Erythroblast (primary cell): ENCODE results near the gene SHF.
A peak's percentile ranks its signal among the peaks of the same experiment; 100 is the strongest.
"Not testable (repeated sequence)": the region's sequence is repeated elsewhere in the genome, so short reads cannot be mapped to it uniquely, and the experiment has no call there.

Source experiments
- DNase-seq, 2 experiments: peaks; one replicate each; lab custom pipeline; 2025; lab: John Stamatoyannopoulos, UW
- GATA1 ChIP-seq: IDR thresholded peaks from 2 replicates; pipeline ENCODE4 v1.6.1; 2011; ENCODE audit warnings: low read depth, mild to moderate bottlenecking, control low read depth, low read length, moderate library complexity
- POLR2A ChIP-seq: IDR thresholded peaks from 2 replicates; pipeline ENCODE4 v1.6.1; 2011; ENCODE audit warnings: mild to moderate bottlenecking, low read length

SHF gene

GRCh38 chr15:45140557-45141250 is 47.1 kb downstream of the SHF start:
- TF ChIP-seq POLR2A (no peak), GATA1 (no peak)
- no peak for DNase-seq

- no peak for TF ChIP-seq POLR2A
- TF ChIP-seq GATA1, result no peak
- no peak for DNase-seq
Measured at GRCh38 chr15:45139770-45140169, 48.0 kb downstream of the SHF start.

GRCh38 chr15:45138814-45139765 is 48.7 kb downstream of the SHF start:
- DNase-seq, result no peak

GRCh38 chr15:45137703-45138102 is 50.1 kb downstream of the SHF start:
- TF ChIP-seq POLR2A, result no peak
- no peak for TF ChIP-seq GATA1
- DNase-seq, result no peak

More at GRCh38 chr15:45138814-45139765, 48.7 kb downstream of the SHF start:
- TF ChIP-seq GATA1, result no peak
- no peak for TF ChIP-seq POLR2A

DNA sequence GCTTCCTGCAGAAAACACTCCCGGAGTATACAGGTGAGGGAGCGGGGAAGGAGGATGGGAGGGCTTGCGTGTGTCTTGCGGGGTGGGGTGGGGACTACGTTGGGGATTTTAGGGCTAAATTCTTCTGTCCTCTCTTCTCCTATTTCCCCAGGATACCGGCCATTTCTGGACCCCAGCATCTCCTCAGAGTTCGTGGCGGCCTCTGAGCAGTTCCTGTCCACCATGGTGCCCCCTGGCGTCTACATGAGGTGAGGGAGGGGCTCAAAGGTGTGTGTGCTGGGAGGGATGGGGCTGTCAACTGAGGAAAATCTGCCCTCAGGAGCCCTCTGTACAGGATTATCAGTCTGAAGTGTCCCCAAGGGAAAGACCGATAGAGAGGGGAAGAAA is 51.4 kb downstream of the SHF start:
- no peak for TF ChIP-seq POLR2A
- no peak for TF ChIP-seq GATA1
- no peak for DNase-seq

- DNase-seq, result not testable (repeated sequence)
Measured at GRCh38 chr15:45135705-45136377, 51.9 kb downstream of the SHF start.

DNA sequence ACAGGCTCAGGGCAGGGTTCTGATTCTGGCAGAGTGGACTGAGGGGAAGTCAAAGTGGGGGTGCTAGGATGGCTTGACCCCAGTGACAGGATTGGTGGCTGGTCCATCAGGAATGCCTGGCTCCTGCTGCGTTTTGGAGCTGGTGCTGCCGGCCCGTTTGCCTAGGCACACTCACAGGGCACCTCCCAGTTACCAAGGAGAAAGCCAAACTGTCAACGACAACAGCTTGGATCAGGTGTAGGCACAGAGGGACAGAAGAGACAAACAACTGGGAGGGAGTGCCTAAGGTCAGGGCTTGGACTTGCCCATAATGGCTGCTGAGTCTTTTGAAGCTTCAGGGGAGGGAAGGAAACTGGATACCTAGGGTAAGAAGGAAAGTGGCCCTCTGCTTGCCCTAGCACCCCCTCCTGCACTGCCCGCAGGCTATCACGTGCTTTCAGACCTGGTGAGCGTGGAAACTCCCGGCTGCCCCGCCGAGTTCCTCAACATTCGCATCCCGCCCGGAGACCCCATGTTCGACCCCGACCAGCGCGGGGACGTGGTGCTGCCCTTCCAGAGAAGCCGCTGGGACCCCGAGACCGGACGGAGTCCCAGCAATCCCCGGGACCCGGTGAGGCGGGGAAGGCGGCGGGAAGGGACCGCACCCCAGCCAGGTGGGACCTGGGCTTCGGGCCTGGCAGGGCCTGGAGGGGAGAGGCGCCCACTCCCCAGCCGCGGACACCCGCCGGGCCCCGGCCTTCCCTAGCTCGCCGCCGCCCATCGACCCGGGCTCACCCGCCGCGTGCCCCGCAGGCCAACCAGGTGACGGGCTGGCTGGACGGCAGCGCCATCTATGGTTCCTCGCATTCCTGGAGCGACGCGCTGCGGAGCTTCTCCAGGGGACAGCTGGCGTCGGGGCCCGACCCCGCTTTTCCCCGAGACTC is 52.8 kb downstream of the SHF start:
- DNase-seq, result peak in 1 of 2 experiments; percentile 12
- no peak for TF ChIP-seq POLR2A
- no peak for TF ChIP-seq GATA1

DNA sequence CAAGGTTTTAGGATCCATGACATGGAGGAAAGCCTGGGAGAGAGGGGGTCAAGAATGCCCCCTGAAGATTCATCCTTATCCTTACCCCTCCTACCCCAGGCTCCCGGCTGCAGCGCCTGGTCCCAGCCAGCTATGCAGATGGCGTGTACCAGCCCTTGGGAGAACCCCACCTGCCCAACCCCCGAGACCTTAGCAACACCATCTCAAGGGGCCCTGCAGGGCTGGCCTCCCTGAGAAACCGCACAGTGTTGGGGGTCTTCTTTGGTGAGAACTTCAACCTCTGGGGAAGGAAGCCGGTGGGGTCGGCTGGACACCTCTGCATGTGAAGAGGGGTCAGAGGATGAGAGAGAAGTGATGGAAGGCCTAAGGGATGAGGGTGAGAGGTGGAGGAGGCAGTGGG is 53.7 kb downstream of the SHF start:
- DNase-seq, result no peak
- TF ChIP-seq POLR2A, result no peak
- no peak for TF ChIP-seq GATA1

GRCh38 chr15:45133561-45133920 is 54.2 kb downstream of the SHF start:
- TF ChIP-seq POLR2A, result no peak
- TF ChIP-seq GATA1, result no peak
- DNase-seq, result no peak

DNA sequence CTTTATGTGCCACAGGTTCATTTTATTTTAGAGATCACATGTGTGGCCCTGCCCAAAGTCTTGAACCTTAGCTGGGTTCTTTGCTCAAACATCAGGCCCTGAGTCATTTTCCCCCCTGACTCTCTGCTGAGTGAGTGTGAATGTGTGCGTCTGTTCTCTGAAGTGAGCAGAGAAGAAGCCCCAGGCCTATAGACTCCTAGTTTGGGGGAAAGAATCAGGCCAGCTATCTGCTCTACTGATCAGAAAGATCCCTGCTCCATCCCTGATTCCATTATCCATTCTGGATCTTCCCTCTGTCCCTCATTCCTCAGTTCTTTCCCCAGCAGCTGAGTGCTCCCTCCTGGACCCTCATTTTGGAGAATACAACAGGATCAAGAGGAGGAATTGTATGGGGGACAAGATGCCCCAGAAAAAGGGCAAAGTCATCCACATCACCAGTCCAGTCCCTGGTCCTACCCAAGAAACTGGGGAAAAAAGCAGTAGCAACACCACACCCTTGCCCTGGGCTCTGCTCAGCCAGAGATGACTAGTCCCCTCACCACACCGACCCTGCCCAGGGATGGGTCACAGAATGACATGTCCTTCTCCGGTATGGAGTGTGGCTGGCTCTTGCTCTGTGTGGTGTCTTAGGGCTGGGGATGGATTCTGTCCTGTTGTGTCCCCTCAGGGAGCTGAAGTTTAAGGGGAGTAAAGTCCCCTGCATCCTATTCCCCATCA is 54.8 kb downstream of the SHF start:
- TF ChIP-seq POLR2A, result no peak
- no peak for TF ChIP-seq GATA1
- no peak for DNase-seq

DNA sequence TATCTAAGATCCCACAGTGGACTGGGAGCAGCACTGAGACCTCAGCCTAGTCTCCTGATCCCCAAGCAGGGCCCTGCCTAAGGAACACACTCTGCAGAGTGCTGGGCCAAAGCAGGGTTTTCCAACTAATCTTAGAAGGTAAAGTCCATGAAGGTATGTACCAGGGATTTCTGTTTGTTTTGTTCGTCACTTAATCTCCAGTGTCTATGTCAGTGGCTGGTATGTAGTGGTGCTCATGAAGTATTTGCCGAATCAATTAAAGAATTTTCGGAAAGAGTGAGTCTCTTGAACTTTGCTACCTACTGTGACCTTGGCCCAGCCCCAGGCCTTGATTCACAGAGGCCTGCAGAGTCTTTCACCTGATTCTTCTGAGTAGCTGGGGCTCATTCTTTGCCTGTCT is 56.3 kb downstream of the SHF start:
- DNase-seq, result no peak
- TF ChIP-seq GATA1 (no peak), POLR2A (no peak)

DNA sequence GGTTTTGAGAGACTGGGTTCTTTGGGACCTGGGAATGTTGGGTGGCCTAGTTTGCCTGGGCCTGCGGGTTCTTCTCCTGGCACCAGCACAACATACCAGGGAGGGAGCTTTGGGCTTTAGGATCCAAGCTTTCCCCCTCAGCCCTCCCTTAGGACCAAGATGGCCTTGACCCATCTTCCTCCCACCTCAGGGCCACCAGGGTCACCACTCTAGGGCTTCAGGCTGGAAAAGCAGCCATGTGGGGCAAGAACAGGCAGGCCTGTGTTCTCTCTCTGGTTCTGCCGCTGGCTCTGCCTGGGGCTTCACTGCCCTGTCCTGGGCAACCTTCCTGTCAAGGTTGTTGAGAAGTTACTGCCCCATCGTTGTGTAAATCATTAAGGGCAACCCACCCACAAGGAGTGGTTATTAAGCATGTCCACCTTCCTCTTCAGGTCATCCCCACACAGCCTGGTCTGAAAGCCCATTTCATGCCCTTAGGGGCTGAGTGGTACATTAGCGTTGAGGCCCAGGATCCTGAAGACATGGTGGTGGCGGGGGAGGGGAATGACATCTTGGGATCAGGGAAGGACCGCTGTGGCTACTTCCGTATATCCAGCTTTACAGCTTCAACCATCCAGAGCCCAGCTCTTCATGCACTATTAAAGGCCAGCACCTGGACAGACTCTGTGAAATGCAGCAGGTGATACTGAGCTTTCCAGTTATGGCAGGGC is 57.3 kb downstream of the SHF start:
- DNase-seq, result no peak
- TF ChIP-seq POLR2A, result no peak
- no peak for TF ChIP-seq GATA1
